Stimulated activated naive CD8-positive, alpha-beta T cell treated with anti-CD3 and anti-CD28 coated beads, Interleukin-15, amount 100 ng/mL, for 72 hours (primary cell): ENCODE measurements around the gene STAT6.
A peak's percentile ranks its signal among the peaks of the same experiment; 100 is the strongest.

Source experiments
- ATAC-seq: fragments of 150-1000 bp; cut with Tn5 transposase; 2 replicates; pipeline ENCODE4 v1.10.0; 2021; ENCODE audit warnings: mild to moderate bottlenecking, moderate library complexity
- DNase-seq, 2 donors: peaks; one replicate each; pipeline ENCODE4 v3.0.0; 2021 to 2022
- H3K27ac Mint-ChIP-seq, 2 donors: one replicate each; pipeline ENCODE4 v1.8.0; 2022; ENCODE audit warnings: mild to moderate bottlenecking in 2 of 2, mixed read lengths in 2 of 2, moderate library complexity in 2 of 2
- H3K27me3 Mint-ChIP-seq: one replicate; pipeline ENCODE4 v1.8.0; 2022; ENCODE audit warnings: mixed read lengths
- H3K4me1 Mint-ChIP-seq: one replicate; pipeline ENCODE4 v1.8.0; 2022; ENCODE audit warnings: mild to moderate bottlenecking, mixed read lengths
- H3K4me3 Mint-ChIP-seq, 2 donors: one replicate each; pipeline ENCODE4 v1.8.0; 2022; ENCODE audit warnings: mild to moderate bottlenecking in 2 of 2, mixed read lengths in 2 of 2, moderate library complexity in 1 of 2
- H3K9me3 Mint-ChIP-seq, 2 donors: one replicate each; pipeline ENCODE4 v1.8.0; 2022; ENCODE audit warnings: mixed read lengths in 2 of 2

The STAT6 gene

DNA sequence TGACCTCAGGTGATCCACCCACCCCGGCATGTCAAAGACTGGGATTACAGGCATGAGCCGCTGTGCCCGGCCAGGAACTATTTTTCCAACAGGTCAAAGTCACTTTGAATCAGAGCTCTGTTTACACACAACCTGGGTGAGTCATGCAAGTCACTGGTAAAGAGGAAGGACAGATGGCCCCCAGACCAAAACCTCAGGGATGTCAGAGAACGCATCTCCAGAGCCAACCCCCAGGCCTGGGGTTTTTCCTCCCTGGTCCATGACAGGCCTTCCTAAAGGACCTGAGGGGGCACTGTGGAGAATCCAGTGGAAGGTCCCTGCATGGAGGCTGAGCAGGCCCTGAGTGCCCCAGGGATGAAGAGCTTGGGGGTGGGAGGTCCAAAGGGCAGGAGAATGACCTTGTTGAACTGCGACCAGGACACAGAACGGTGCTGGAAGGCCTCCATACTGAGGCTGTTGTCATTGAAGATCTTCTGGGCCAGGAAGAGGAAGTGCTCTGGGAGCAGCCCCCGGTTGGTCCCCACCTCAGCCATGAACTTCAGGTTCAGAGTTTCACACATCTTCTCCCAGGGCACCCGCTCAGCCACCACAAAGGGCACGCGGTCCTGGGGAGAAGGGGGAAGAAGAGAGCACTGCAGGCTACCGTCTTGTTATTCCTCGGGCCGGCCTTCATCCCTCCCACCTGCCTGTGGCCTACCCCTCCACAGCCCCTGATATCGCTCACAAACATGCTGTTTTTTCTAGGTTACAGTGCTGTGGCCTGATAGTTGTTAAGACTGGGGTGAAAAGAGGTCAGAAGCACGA lies 9.1 kb downstream of the STAT6 start:
- no peaks in the 10 kb centered on the region for H3K27me3 Mint-ChIP-seq
- peak overlapping the region; percentile 49 to 87 for H3K27ac Mint-ChIP-seq
- peak; percentile 26 for ATAC-seq

DNA sequence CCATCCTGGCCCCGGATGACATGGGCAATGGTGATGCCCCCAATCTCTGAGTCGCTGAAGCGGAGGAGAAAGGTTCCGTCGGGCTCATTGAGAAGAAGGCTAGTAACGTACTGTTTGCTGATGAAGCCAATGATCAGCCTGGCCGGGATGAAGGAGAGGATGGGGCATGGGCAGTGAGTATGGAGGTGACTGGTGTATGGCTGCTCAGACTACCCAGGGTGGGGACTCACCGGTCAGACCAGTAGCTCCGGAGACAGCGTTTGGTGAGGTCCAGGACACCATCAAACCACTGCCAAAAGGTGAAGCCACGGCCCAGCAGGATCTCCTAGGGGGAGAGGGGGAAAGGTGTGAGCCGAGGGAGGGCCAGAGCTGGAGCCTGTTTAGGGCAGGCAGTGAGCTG lies 11.4 kb downstream of the STAT6 start:
- Mint-ChIP-seq H3K4me1 (peaks cover 89% of the 10 kb centered on the region), H3K9me3 (no peaks in the 10 kb centered on the region), H3K27me3 (no peaks in the 10 kb centered on the region), H3K4me3 (no peak overlapping the region), H3K27ac (peak overlapping the region; percentile 36 to 54)
- DNase-seq (no peak), ATAC-seq (no peak)

More for the DNA sequence above, 9.1 kb downstream of the STAT6 start:
- H3K4me1 Mint-ChIP-seq: peaks cover 89% of the 10 kb centered on the region
- no peaks in the 10 kb centered on the region for H3K9me3 Mint-ChIP-seq
- peak overlapping the region; percentile 2 to 40 for H3K4me3 Mint-ChIP-seq
- DNase-seq: no peak

DNA sequence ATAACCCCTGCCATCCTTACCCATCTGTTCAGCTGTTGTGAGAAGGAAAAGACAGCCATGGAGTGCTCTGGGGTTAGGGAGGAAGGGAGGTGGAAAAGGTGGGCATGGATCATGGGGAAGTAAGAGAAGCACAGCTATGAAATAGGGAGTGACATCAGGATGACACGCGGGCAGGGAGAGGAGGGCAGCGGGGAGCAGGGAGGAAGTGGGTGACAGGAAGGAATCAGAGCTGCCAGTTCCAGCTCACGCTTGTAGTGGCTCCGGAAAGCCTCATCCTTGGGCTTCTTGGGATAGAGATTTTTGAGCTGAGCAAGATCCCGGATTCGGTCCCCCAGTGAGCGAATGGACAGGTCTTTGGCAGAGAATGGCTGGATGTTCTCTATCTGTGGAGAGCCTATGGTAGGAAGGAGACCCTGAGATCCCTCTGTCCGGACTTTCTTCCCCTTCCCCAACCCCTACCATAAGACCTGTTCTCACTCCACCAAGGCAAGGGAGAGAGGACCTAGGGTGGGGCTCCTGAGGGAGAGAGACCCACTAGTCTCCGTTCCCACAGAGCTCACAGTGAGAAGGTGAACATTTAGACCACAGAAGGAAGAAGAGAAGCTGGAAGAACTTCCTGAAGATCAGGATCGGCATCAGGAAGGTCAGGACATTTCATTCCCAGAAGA lies 12.0 kb downstream of the STAT6 start:
- H3K27ac Mint-ChIP-seq: peak overlapping the region; percentile 36 to 54
- H3K4me3 Mint-ChIP-seq: no peak overlapping the region
- H3K9me3 Mint-ChIP-seq: no peaks in the 10 kb centered on the region
- H3K27me3 Mint-ChIP-seq: no peaks in the 10 kb centered on the region
- ATAC-seq: no peak
- DNase-seq: no peak
- H3K4me1 Mint-ChIP-seq: peaks cover 89% of the 10 kb centered on the region

DNA sequence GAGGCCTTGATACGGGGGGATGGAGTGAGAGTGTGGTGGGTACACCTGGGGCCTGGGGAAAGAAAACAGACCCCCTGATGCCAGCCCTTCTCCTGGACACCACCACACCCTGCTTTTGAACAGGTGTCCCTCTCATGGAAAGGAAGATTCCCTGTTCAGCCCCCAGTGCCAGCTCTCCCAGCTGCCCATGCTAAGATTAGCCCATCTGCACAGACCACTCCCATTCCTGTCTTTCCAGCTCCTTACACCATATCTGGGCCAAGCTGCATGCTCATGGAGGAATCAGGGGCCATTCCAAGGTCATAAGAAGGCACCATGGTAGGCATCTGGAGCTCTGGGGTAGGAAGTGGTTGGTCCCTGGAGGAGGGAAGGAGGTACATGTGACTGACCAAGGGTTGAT lies 12.6 kb downstream of the STAT6 start:
- DNase-seq: no peak
- no peaks in the 10 kb centered on the region for H3K9me3 Mint-ChIP-seq
- no peak overlapping the region for H3K4me3 Mint-ChIP-seq
- H3K4me1 Mint-ChIP-seq: peaks cover 89% of the 10 kb centered on the region
- ATAC-seq: no peak
- peak overlapping the region in 1 of 2 donors; percentile 8 for H3K27ac Mint-ChIP-seq
- H3K27me3 Mint-ChIP-seq: no peaks in the 10 kb centered on the region

DNA sequence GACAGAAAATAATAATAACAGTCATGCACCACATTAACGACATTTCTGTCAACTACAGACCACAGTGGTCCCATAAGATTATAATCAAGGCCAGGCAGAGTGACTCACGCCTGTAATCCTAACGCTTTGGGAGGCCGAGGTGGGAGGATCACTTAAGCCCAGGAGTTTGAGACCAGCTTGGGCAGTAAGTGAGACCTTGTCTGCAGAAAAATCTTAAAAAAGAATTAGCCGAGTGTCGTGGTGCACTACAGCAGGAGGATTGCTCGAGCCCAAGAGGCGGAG lies 13.7 kb downstream of the STAT6 start:
- Mint-ChIP-seq H3K4me3 (no peak overlapping the region), H3K4me1 (peaks cover 91% of the 10 kb centered on the region), H3K27me3 (no peaks in the 10 kb centered on the region), H3K9me3 (no peaks in the 10 kb centered on the region), H3K27ac (no peak overlapping the region)
- no peak for ATAC-seq
- no peak for DNase-seq

DNA sequence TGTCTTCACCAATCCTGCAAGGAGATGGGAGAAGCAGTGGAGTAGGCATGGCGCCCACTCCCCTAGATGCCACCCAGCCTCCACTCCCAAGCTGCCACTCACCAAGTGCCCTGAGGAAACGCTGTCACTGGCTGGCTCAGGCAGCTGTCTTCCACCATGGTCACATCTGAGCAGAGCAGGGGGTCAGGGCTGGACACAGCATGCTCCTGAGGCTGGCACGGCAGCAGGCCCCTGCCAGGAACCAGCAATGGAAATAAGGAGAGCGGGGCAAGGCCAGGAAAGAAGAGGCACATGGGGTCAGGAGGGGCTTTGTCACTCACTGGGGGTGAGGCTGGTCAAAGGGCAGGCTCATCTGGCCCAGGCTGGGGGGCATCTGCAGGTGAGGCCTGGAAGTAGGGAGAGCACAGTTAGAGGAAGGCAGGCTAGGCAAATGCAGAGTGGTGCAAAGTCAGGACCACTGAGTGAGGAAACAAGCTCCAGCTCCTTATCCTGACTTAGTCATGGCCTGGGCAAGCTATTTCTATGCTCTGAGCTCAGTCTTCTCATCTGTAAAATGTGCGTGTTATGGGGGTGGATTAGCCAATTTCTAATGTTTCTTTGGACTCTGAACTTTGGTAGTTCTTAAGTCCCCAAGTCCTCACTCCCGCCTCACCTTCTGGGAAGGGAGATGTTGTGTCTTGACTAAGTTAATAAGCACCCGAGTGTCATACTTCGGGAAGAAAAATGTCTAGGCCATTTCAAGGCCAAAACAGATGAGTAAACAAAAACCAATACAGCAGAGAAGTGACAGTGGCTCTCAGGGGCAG lies 14.2 kb downstream of the STAT6 start:
- Mint-ChIP-seq H3K4me1 (peaks cover 91% of the 10 kb centered on the region), H3K27me3 (no peaks in the 10 kb centered on the region), H3K4me3 (no peak overlapping the region), H3K9me3 (no peaks in the 10 kb centered on the region), H3K27ac (peak overlapping the region; percentile 9 to 94)
- DNase-seq: no peak
- ATAC-seq: no peak

DNA sequence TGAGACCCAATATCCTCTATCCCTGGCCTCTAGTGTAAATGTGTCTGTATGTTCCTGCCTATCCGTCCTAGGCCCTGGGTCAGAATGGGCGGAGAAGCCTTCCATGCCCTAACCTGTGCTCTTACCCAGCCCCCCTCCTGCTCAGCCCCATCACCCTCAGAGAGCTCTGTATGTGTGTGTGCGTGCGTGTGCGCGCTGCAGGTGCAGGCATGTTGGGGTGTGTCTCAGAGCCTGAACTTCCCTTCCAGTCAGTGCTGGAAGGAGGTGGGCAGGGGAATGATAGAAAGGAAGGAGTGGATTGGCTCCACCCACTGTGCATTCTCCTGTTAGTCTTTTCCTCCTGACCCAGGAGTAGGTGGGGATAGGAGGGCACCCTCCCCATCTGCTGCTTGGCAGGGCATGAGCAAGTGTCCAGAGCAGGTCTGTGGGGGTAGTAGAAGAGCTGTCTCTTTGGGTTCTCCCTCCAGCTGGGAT lies 15.0 kb downstream of the STAT6 start:
- H3K9me3 Mint-ChIP-seq: no peaks in the 10 kb centered on the region
- no peak overlapping the region for H3K4me3 Mint-ChIP-seq
- no peaks in the 10 kb centered on the region for H3K27me3 Mint-ChIP-seq
- peaks cover 91% of the 10 kb centered on the region for H3K4me1 Mint-ChIP-seq
- peak overlapping the region; percentile 81 to 94 for H3K27ac Mint-ChIP-seq
- ATAC-seq (no peak), DNase-seq (no peak)

DNA sequence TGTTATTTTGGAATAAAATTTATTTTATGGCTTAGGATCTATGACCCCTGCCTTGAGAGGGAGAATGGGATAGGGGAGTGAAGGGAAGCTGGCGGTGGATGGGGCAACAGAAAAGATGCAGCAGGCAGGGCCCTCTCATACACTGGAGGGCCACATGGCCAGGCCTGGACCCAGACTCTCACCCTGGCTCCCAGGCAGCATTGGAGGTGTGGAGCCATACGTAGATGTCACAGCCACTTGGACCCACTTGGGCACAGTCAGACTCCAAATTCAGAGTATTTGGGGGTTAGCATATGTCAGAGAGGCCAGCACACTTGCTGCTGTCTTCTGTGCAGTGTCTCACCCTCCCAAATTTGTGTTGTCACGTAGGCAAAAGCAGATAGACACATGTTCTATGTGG lies 15.7 kb downstream of the STAT6 start:
- Mint-ChIP-seq H3K4me1 (peaks cover 91% of the 10 kb centered on the region), H3K4me3 (peak overlapping the region in 1 of 2 donors; percentile 19), H3K27me3 (no peaks in the 10 kb centered on the region), H3K9me3 (no peaks in the 10 kb centered on the region), H3K27ac (peak overlapping the region; percentile 67 to 94)
- DNase-seq: no peak
- ATAC-seq: no peak

DNA sequence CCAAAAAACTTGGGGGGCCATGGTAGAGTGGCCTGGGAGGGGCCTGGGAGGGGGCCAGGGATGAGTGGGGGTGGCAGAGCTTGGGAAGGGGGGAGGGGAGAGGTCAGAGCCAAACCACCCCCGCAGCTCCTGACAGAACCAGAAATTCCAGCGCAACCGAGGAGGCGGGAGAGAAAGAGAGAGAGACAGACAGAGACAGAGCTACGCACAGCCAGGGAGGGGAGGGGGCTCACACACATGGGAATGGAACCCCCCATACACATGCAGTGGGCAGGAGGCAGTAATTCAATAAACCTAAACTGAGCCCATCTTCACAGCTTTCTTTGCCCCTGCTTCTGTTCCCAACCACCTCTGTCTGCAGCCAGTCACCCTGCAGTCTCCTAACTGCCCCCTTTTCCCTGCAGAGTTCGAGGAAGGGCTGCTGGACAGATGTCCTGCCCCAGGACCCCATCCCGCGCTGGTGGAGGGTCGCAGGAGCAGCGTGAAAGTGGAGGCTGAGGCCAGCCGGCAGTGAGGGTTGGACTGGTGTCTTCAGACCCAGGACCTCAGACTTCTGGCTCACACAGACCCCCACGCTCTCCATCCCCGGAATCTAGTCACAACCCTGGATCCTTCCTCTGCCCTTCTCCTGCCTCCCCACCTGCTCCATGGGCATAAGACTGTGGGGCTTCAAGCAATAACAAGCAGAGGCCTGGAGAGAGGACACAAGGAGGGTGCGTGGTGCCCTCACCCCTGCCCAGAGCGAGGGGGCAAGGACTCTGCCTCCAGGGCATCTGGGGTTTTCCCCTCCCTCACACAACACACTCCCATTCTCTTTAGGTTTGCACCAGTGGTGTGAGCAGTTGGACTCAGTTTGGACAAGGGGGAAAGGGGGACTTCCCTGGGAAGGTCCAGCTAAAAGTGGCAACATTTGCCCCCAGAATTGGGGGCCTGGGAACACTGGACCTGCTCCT lies 16.7 kb downstream of the STAT6 start:
- ATAC-seq (no peak), DNase-seq (no peak)
- peaks cover 90% of the 10 kb centered on the region for H3K4me1 Mint-ChIP-seq
- no peaks in the 10 kb centered on the region for H3K27me3 Mint-ChIP-seq
- peak overlapping the region; percentile 86 to 89 for H3K27ac Mint-ChIP-seq
- no peaks in the 10 kb centered on the region for H3K9me3 Mint-ChIP-seq
- peak overlapping the region; percentile 89 to 93 for H3K4me3 Mint-ChIP-seq

DNA sequence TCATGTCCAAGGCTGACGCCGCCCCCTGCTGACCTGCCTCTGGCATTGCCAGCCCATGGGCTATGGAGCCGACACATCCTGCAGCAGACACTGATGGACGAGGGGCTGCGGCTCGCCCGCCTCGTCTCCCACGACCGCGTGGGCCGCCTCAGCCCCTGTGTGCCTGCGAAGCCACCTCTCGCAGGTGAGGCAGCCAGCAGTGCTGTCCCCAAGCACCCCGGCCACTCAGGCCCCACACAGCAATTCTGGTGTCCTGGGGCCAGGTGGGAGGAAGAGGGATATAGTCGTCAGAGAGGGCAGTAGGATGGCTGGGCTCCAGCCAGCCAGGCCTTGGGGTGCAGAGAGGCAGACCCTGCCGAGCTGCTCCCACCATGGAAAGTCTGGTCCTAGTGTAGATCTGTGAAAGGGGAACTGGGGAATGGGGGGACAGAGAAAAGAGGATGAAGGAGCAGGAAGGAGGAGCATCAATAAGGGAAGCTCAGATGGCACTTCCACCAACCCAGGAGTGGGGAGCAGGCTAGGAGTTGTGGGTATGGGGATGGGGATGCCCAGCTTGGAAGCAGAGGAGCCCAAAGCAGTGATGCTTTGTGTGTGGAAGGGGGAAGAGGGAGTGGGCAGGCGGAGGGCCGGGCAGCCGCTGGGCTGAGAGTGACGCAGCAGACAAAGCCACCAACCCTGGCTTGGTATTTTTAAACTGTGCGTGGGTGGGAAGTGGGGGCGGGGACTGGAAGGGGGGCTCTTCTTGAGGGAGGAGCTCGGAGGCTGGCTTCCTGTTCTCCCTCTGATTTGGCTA lies 17.6 kb downstream of the STAT6 start:
- ATAC-seq: peak; percentile 56
- DNase-seq: peak; percentile 67 to 72
- Mint-ChIP-seq H3K27me3 (no peaks in the 10 kb centered on the region), H3K4me3 (peak overlapping the region; percentile 89 to 93), H3K27ac (peak overlapping the region; percentile 94 to 95), H3K4me1 (peaks cover 82% of the 10 kb centered on the region), H3K9me3 (no peaks in the 10 kb centered on the region)

DNA sequence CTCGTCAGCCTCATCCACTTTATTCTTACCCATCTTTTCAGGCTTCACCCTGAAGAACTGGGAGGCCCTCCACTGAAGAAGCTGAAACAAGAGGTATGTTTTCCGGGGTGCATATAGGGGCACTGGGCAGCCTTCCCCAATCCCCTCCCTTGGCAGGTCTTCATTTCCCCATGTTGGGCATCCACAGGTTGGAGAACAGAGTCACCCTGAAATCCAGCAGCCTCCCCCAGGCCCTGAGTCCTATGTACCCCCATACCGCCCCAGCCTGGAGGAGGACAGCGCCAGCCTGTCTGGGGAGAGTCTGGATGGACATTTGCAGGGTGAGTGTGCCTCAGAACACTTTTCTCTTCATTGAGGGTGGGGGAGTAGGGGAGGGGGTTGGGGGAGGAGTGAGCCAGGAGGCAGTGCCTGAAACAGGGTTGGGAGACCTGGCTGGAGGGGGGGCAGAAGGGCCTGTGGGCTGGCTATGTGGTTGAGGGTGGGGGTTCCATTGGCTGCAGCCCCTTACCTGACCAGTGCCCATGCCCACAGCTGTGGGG lies 18.2 kb downstream of the STAT6 start:
- H3K27me3 Mint-ChIP-seq: no peaks in the 10 kb centered on the region
- ATAC-seq (no peak), DNase-seq (no peak)
- H3K4me1 Mint-ChIP-seq: peaks cover 76% of the 10 kb centered on the region
- H3K9me3 Mint-ChIP-seq: no peaks in the 10 kb centered on the region
- H3K4me3 Mint-ChIP-seq: peak overlapping the region; percentile 89 to 93
- peak overlapping the region; percentile 37 to 84 for H3K27ac Mint-ChIP-seq

DNA sequence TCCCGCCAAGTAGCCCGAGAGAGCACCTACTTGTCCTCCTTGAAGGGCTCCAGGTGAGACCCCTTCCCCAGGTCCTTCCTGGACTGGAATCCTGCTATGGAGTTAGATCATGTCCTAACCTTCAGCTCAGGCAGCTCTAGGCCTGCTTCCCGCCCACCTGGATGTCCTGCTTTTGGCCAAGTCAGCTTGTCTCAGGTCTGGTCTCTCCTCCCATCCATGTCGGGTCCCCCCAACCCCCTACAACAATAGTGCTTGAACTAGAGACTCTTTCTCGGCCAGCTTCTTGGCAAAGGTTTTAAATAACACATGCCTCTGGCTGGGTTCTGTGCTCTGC lies 18.7 kb downstream of the STAT6 start:
- DNase-seq (no peak), ATAC-seq (no peak)
- Mint-ChIP-seq H3K4me1 (peaks cover 76% of the 10 kb centered on the region), H3K9me3 (no peaks in the 10 kb centered on the region), H3K27ac (peak overlapping the region; percentile 37 to 84), H3K27me3 (no peaks in the 10 kb centered on the region), H3K4me3 (peak overlapping the region; percentile 89 to 93)

DNA sequence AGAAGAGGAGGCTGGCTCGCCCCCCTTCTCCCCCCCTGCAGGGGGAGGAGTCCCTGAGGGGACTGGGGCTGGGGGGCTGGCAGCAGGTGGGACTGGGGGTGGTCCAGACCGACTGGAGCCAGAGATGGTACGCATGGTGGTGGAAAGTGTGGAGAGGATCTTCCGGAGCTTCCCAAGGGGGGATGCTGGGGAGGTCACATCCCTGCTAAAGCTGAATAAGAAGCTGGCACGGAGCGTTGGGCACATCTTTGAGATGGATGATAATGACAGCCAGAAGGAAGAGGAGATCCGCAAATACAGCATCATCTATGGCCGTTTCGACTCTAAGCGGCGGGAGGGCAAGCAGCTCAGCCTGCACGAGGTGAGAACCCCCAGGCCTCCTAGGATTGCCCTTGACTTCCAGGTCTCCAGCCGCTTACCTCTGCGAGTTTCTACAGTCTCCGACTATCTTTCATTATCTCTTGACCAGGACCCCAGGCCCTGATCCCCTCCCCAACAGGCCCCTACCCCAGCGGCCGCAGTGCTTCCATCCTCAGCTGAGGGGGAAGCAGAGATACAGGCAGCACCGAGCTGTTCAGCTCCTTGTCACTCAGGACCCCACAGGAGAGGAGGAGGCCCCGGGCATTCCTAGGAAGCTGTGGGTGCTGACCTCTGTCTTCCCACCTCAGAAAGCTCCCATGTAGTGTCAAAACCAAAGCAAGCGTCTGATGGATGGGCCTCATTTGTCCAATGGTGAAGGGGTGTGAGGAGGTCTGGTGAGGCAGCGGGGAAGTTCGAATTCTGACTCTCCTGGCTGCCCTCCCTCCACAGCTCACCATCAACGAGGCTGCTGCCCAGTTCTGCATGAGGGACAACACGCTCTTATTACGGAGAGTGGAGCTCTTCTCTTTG lies 19.3 kb downstream of the STAT6 start:
- no peaks in the 10 kb centered on the region for H3K9me3 Mint-ChIP-seq
- no peak for ATAC-seq
- peak overlapping the region; percentile 67 to 69 for H3K27ac Mint-ChIP-seq
- H3K4me3 Mint-ChIP-seq: peak overlapping the region; percentile 89 to 93
- no peak for DNase-seq
- peaks cover 73% of the 10 kb centered on the region for H3K4me1 Mint-ChIP-seq
- no peaks in the 10 kb centered on the region for H3K27me3 Mint-ChIP-seq
